HG03135 (cell line): ENCODE results near the gene DDX23.

ENCODE experiments used
- ATAC-seq: cut with Tn5 transposase; IDR thresholded peaks from one replicate; pipeline ENCODE4 v1.9.1; 2021; ENCODE audit warnings: mild to moderate bottlenecking, moderate library complexity; ENCODE audit not compliant: unreplicated experiment

DDX23 gene

GRCh38 chr12:48824905-48825304 is 27.1 kb downstream of the DDX23 start:
- ATAC-seq = no peak

GRCh38 chr12:48824112-48824511 is 27.9 kb downstream of the DDX23 start:
- no peak for ATAC-seq

GRCh38 chr12:48823281-48823680 is 28.7 kb downstream of the DDX23 start:
- no peak for ATAC-seq

GRCh38 chr12:48822711-48823110 is 29.3 kb downstream of the DDX23 start:
- ATAC-seq = no peak

GRCh38 chr12:48822139-48822538 is 29.8 kb downstream of the DDX23 start:
- no peak for ATAC-seq

- ATAC-seq = no peak
Measured at GRCh38 chr12:48819986-48820725, 31.8 kb downstream of the DDX23 start.

- no peak for ATAC-seq
Measured at GRCh38 chr12:48818831-48819590, 33.0 kb downstream of the DDX23 start.

GRCh38 chr12:48817873-48818830 is 33.8 kb downstream of the DDX23 start, which contains the start of gene CACNB3:
TSS of gene CACNB3 (plus strand) at chr12:48818496. CDS start at chr12:48818930, 434 bp downstream.
- ATAC-seq = no peak

GRCh38 chr12:48816143-48816854 is 35.7 kb downstream of the DDX23 start:
- no peak for ATAC-seq

- ATAC-seq = peak; percentile 29
Measured at GRCh38 chr12:48815126-48816110, 36.5 kb downstream of the DDX23 start.

- peak; percentile 66 for ATAC-seq
Measured at GRCh38 chr12:48814262-48815125, 37.5 kb downstream of the DDX23 start.

- no peak for ATAC-seq
Measured at GRCh38 chr12:48813465-48814261, 38.3 kb downstream of the DDX23 start.

GRCh38 chr12:48812389-48812788 is 39.6 kb downstream of the DDX23 start:
- no peak for ATAC-seq

- ATAC-seq = no peak
Measured at GRCh38 chr12:48811437-48812090, 40.4 kb downstream of the DDX23 start.

GRCh38 chr12:48810903-48811431 is 41.0 kb downstream of the DDX23 start:
- no peak for ATAC-seq

- no peak for ATAC-seq
Measured at GRCh38 chr12:48807981-48808380, 44.0 kb downstream of the DDX23 start.

GRCh38 chr12:48803675-48804074 is 48.3 kb downstream of the DDX23 start:
- ATAC-seq = no peak
